Smooth muscle cell of the brain vasculature (primary cell): ENCODE data around the gene PPA2.
A peak's percentile ranks its signal among the peaks of the same experiment; 100 is the strongest.
"Not testable (repeated sequence)": the region's sequence is repeated elsewhere in the genome, so short reads cannot be mapped to it uniquely, and the experiment has no call there.

ENCODE experiments used
- DNase-seq: peaks from one replicate; pipeline ENCODE4 v3.0.0-alpha.2; 2012; ENCODE audit warnings: low read depth, low spot score

PPA2 gene

GRCh38 chr4:105473324-105474098 lies at the start of gene PPA2:
Gene PPA2, minus strand, starts transcription at chr4:105474062. Its CDS starts 12 bp downstream, at chr4:105474050.
- peak; percentile 67 for DNase-seq

DNA sequence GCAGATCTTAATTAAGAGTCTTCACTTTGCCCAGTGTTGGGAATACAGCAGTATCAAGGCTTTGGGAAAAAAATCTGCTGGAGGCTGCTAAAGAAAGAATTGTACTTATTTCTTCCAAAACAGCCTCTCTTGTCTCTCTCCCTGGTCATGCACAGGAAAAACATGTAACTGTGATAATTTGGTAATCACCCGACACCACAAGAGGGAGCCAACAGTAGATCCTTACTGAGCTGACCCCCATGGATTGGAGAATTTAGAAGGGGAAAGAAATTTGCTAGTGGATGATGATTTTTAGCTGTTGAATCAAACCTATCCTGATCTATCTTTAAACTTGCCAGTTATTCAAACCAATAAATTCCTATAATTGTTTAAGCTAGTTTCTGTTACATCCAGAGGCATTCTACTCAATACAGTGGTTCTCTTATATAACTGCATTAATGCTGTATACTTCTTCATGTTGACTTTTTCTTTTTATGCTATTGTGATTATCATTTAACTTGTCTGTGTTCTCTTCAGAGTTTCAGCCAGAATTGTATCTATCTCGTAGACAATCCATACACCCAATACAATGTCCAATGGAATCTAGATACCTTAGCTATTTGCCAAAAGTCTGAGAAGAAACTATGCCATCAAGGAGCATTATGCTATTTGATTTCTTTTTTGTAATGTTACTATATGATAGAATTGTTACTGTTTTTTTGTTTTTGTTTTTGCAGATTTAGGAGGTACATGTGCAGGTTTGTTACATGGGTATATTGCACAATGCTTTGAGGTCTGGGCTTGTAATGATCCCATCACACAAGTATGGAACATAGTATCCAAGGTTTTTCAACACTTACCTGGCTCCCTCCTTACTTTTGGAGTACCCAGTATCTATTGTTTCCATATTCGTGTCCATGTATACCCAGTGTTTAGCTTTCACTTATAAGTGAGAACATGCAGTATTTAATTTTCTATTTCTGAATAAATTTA lies 47.2 kb upstream of the PPA2 start:
- DNase-seq, result peak; percentile 20

GRCh38 chr4:105510245-105510644 lies 36.4 kb upstream of the PPA2 start:
- DNase-seq, result no peak

DNA sequence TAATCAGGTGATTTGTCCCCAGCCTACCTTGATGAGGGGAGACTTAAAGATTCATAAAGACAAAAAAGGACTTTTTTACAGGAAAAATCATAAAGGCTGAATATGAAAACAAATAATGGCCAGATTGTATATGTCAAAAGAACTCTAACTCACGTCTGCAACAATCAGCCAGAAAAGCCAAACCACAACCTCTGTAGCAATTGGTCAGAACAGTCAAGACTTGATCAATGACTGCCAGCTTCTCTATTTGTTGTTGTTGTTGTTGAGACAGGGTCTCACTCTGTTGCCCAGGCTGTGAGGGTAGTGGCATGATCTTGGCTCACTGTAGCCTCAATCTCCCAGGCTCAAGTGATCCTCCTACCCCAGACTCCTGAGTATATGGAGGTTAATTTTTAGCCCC lies 35.9 kb upstream of the PPA2 start:
- DNase-seq, result no peak

GRCh38 chr4:105509291-105509690 lies 35.4 kb upstream of the PPA2 start:
- DNase-seq, result no peak

DNA sequence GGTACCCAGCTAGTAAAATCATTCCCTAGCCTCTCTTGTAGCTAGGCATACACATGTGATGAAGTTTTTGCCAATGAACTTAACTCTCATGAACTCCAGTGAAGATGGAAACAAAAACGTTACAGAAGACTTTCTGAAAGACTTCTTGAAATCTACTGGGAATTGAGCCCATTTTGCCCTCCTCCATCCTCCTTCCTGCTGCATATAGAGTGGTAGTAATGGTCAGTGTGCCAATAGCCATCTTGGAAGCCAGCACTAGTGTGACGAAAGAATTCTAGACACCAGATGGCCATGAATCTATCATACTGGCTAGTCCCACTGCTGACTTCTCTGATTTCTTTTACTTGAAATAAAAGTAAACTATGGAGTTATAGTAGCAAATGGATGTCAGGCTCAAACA lies 30.9 kb upstream of the PPA2 start:
- no peak for DNase-seq

GRCh38 chr4:105503484-105503883 lies 29.6 kb upstream of the PPA2 start:
- DNase-seq, result no peak

- DNase-seq, result no peak
These were observed 23.0 kb upstream of the PPA2 start for GRCh38 chr4:105496899-105497298.

- no peak for DNase-seq
These were observed 21.8 kb upstream of the PPA2 start for GRCh38 chr4:105495667-105496066.

- DNase-seq, result no peak
These were observed 16.7 kb upstream of the PPA2 start for GRCh38 chr4:105490523-105490922.

- no peak for DNase-seq
These were observed 10.0 kb upstream of the PPA2 start for GRCh38 chr4:105483840-105484239.

- peak; percentile 53 for DNase-seq
These were observed 247 bp upstream of the PPA2 start for GRCh38 chr4:105474099-105474518.

- DNase-seq, result no peak
These were observed 965 bp downstream of the PPA2 start for GRCh38 chr4:105472871-105473323.

- peak; percentile 32 for DNase-seq
These were observed 2.2 kb downstream of the PPA2 start for GRCh38 chr4:105471566-105472176.

DNA sequence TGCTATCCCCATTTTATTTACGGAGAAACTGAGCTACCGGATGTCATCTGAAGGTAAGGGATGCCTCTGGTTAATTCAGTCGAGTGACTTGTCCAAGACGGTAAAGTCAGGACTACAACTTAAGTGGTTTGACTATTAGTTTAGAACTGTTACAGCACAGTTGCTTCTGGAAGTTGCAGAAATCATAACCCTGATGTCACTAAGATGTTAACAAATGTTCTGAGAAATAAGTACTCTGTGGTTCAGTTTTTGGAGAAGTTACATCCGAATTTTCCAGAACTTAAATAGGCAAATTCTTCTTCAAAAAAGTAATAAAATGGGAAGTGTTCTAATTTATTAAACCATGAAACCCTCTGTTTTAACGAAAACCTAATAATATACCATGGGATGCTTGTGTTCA lies 3.1 kb downstream of the PPA2 start:
- no peak for DNase-seq

DNA sequence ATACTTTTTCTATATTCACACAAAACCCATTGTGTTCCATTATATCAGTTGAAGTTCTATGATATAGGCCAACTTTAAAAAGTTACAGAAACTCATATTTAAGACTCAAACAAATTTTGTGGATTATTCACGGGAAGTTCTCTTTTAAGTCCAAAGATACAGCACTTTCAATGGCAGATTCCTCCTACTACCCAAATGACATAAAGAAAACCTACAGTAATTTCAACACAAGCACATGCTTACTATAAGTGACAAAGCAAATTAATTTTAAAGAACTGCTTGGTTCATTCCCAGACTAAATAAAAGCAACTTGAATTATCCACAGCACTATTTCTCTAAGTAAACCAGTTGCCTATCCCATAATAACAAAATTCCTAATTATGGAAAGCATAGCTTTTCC lies 4.1 kb downstream of the PPA2 start:
- DNase-seq, result no peak

GRCh38 chr4:105466580-105466979 lies 7.3 kb downstream of the PPA2 start:
- no peak for DNase-seq

GRCh38 chr4:105464563-105464962 lies 9.3 kb downstream of the PPA2 start:
- DNase-seq, result not testable (repeated sequence)

GRCh38 chr4:105462576-105462975 lies 11.3 kb downstream of the PPA2 start:
- DNase-seq, result no peak

DNA sequence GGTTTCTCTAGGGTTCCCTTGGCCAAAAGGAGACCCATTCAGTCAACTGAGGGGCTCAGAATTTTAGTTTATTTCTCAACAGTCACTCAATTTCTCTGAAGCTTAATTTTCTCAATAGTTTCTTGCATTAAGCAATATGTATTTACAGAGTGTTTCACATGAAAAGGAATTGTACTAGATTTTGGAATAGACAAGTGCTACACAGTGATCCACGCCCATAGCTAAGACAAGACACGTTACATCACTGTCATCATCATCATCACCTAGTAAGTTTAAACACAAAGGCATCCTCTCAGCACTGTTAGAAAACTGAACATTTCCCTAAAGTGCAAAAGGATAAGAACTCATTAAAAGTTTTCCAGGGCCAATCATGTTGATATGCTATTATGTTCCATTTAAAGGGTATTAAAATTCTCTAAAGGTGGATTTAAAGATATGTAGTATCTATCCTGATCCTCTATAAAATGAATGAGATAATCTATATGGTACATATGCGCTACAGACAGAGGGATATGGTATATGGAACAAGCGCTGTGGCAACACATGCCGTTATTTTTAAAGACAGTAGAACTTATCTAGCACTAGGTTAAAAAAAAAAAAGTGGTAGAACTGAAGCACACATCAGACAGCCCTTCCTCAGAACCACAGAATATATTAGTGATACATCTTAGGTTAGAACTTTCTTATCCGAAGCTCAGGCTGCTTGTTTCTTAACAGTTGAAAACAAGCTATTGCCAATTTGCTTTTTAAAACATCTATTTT lies 12.1 kb downstream of the PPA2 start:
- DNase-seq, result no peak

GRCh38 chr4:105461221-105461620 lies 12.6 kb downstream of the PPA2 start:
- no peak for DNase-seq
